ENCODE results near the gene ZNF787.

- TF ChIP-seq EZH2 (IDR thresholded peaks at IDR 0.05; ENCODE audit: borderline replicate concordance, low read length) (no peak), CTCF (IDR thresholded peaks at IDR 0.05; ENCODE audit: low read length) (no peak)
Observed at GRCh38 chr19:56152644-56153043, 31.5 kb upstream of the ZNF787 start.

All from OCI-LY1 (cell line).